ENCODE data around the gene OGDH.
"Not testable (repeated sequence)": the region's sequence is repeated elsewhere in the genome, so short reads cannot be mapped to it uniquely, and the experiment has no call there.

Gene OGDH

DNA sequence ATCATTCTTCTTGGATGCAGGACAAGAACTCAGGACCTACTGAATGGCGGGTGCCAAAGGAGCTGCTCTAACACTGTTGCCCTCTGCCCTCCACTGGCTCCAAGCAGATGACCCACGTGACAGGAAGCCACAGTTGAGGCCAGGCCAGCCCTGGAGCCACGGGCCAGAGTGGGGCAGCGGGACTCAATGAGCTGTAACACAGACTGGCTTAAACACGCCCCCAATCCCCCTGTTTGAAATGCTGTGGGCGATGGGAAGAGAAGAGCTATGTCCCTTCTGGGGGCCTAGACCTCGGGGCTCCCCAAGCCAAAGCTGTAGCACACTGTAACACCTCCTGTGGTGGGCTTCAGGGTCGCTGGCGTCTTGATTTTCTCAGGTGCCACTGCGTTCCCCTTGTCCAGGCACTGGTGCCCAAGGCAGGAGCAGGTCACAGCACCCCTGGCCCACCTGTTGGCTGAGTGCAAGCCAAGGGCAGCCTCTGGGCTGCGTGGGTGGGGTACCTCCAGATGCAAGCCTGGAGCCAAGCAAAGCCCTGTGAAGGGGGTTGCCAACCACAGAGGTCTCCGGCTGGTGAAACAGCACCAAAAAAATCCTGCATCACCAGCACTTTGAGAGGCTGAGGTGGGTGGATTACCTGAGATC, 123.6 kb downstream of the OGDH start:
- in situ Hi-C loops (cut with MboI; ENCODE audit: low sequenced_read_pairs), result no loop called here

DNA sequence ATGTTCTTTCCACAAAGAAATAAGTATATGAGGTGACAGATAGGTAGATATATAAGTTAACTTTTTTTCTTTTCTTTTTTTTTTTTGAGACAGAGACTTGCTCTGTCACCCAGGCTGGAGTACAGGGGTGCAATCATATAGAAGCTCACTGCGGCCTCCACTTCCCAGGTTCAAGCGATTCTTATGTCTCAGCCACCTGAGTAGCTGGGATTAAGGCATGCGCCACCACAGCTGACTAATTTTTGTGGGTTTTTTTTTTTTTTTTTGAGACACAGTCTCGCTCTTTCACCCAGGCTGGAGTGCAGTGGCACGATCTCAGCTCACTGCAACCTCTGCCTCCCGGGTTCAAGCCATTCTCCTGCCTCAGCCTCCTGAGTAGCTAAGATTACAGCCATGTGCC, 126.5 kb downstream of the OGDH start:
- in situ Hi-C loops (cut with MboI; ENCODE audit: low sequenced_read_pairs), result not testable (repeated sequence)

DNA sequence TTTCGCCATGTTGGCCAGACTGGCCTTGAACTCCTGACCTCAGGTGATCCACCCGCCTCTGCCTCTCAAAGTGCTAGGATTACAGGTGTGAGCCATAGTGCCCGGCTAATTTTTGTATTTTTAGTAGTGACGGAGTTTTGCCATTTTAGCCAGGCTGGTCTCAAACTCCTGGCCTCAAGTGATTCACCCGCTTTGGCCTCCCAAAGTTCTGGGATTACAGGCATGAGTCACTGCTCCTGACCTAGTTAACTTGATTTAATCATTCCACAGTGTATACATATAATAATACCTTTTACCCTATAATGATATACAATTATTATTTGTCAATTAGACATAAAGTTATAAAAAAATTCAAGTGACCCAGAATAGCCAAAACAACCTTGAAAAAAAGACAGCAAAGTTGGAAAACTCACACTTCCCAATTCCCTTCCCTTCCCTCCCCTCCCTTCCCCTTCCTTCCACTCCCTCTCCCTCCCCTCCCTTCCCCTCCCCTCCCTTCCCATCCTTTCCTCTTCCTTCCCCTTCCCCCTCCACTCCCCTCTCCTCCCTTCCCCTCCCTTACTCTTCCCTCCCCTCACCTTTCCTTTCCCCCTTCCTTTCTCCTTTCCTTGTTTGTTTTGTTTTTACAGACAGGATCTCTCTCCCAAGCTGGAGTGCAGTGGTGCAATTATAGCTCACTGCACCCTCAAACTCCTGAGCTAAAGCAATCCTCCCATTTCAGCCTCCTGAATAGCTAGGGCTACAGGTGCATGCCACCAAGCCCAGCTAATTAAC, 127.5 kb downstream of the OGDH start:
- in situ Hi-C loops (cut with MboI; ENCODE audit: low sequenced_read_pairs), result no loop called here

DNA sequence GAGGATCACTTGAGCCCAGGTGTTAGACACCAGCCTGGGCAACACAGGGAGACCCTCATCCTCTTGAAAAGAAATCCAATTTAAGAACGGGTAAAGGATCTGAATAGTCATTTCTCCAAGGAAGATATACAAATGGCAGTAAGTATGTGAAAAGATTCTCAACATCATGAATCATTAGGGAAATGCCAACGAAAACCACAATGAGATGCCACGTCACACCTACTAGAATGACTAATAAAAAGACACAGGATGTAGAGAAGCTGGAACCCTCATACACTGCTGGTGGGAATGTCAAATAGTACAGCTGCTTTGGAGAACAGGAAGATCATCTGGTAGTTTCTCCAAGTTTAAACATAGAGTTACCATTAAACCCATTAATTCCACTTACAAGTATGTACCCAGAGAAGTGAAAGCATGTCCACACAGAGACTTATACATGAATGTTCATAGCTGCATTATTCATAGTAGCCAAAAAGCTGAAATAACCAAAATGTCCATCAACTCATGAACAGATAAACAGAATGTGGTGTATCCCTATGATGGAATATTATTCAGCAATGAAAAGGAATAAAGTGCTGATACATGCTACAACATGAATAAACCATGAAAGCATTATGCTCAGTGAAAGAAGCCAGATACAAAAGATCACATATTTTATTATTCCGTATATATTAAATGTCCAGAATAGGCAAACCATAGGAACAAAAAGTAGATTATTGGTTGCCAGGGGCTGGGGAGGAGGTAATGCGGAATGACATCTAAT, 129.2 kb downstream of the OGDH start:
- in situ Hi-C loops (cut with MboI; ENCODE audit: low sequenced_read_pairs), result no loop called here

DNA sequence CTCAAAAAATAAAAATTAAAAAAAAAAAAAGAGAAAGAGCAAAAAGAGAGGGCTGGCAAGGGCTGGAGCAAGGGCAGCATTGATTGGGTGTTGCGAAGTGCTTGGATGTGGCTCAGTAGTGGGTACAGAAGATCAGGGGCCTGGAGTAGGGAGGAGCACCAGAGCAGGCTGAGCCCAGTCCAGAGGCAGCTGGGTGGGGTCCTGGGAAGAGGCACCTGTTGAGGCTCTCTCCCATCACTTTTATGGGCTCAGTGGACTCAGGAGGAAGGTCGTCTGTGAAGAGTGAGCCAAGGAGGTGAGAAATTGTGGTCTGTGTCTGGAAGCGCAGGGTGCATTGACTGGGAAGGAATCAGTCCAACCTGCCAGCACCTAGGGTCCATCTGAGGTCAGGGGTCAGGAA, 130.5 kb downstream of the OGDH start:
- in situ Hi-C loops (cut with MboI; ENCODE audit: low sequenced_read_pairs), result no loop called here

DNA sequence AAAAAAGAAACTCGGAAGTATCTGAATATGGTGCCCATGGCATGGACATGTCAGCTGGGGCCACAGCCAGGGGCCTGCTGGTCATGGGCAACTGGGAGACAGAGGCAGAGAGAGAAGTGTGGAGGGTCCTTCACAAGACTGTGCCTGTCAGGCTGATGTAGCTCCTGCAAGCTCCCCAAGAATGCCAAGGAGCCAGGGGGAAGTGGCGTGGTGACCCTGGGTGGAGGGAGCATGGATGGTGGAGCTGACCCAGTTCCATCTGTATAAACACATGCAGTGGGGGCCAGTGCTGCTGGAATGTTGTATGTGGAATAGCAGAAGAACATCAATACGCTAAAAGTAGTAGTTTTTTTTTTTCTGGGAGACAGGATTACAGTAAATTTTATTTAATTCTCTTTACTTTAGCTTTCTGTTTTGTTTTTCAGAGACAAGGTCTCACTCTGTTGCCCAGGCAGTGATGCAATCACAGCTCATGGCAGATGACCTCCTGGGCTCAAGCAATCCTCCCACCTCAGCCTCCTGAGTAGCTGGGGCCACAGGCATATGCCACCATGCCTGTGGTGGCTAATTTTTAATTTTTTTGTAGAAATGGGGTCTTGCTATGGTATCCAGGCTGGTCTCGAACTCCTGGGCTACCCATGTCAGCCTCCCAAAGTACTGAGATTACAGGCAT, 131.8 kb downstream of the OGDH start:
- in situ Hi-C loops (cut with MboI; ENCODE audit: low sequenced_read_pairs), result no loop called here

DNA sequence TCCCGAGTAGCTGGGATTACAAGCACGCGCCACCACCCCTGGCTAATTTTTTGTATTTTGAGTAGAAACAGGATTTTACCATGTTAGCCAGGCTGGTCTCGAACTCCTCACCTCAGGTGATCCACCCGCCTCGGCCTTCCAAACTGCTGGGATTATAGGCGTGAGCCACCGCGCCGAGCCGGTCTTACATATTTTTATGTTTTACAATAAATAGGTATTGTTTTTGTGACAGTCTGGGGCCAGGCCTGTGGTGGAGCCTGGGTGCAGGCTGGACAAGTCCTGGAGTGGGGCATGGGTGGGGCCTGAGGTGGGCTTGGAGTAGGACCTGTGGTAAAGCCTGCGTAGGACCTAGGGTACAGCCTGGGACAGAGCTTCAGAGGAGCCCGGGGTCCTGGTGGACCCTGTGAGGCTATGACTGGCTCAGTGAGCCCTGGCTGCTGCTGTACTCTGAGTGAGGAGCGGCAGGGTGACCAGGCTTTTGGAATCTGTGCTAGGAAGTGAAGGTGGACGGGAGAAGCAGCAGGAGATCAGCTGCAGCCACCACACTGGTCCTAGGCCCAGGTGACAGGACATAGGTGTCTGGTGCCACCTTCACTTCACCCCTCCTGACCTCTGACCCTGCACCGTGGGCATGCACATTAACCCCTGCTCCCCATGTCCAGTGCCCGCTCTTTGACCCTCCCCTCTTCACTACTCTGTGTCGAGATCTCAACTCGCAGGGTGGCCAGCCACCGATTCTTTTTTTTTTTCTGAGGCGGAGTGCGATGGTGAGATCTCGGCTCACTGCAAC, 132.6 kb downstream of the OGDH start:
- in situ Hi-C loops (cut with MboI; ENCODE audit: low sequenced_read_pairs), result no loop called here

DNA sequence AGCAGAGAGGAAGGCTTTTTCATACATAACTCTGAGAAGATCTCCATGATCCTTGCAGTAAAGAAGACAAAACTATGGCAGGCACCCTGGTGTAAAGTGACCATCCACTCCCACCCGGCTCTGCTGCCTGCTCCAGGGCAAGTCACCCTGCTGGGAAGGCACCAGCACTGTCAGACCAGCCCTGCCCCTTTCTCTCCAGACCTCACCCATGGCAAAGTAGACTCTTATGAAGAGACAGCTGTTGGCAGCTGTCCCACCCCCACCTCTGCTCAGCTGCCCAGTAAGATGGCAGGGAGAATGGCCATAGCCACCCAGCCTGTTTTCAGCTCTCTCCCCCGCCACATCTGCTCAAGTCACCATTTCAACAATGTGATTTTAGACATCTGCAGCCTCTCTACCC, 133.6 kb downstream of the OGDH start:
- in situ Hi-C loops (cut with MboI; ENCODE audit: low sequenced_read_pairs), result no loop called here

DNA sequence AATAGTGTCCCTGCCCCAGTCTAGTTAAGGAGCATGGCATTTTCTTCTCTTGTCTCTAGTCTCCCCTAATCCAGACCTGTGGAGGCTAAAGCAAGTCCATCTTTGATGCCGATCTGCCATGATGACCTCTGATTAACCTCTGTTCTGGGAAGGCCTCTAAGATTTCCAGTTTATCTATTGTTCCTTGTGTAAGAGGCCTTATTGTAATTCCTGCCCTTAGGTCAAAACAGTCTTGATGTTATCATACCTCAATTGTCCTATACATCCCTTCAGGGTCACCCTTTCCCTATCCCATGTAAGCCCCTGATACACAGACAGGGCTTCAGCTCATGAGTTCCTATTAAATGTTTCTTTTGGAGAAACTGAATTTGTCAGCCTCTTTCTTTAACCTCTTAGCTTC, 137.3 kb downstream of the OGDH start:
- in situ Hi-C loops (cut with MboI; ENCODE audit: low sequenced_read_pairs), result no loop called here

DNA sequence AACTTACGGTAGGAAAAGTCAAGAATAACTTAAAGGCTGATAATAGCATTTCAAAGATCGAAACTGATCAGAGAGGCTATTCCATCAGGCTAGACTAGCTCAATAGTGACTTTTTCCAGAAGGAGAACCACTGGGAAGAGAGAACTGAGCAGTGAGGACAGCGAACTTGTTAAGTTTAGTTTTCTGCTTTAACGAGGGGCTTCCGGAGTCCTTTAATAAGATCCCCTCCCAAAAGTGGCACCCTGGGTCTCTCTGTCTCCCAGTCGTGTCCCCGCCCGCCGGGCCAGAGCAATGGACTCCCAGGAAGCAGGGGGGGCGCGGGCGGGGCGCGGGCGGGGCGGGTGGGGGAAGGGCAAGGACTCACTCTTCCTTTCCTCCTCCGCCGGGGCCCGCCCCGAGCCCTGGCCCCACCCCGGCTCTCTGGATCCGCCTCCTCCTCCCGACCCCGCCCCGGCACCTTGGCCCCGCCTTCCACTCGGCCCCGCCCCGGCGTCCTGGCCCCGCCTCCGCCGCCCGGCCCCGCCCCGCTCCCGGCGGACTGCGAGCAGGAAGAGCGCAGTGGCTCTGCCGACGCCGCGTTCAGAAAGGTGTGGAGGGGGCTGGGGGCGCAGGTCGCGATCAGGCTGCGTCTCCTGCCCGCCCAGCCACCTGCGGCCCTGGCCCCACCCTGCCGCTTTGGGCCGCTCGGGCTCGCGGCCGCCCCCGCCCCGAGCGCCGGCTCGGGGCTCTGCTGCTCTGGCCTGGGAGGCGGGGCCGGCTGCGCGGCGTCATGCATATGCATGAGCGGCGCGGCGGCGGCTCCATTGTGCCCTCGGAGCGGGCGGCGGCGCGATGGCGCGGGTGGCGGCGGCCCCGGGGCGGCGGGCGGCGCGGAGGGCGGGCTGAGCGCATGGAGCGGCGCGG, 141.9 kb downstream of the OGDH start, which contains the start of gene ZMIZ2:
TSS of gene ZMIZ2 (plus strand) at position 803 of the 903 bp plus-strand sequence. CDS start 7,403 bp downstream, outside the sequence.
- in situ Hi-C loops (cut with MboI; ENCODE audit: low sequenced_read_pairs), result no loop called here

DNA sequence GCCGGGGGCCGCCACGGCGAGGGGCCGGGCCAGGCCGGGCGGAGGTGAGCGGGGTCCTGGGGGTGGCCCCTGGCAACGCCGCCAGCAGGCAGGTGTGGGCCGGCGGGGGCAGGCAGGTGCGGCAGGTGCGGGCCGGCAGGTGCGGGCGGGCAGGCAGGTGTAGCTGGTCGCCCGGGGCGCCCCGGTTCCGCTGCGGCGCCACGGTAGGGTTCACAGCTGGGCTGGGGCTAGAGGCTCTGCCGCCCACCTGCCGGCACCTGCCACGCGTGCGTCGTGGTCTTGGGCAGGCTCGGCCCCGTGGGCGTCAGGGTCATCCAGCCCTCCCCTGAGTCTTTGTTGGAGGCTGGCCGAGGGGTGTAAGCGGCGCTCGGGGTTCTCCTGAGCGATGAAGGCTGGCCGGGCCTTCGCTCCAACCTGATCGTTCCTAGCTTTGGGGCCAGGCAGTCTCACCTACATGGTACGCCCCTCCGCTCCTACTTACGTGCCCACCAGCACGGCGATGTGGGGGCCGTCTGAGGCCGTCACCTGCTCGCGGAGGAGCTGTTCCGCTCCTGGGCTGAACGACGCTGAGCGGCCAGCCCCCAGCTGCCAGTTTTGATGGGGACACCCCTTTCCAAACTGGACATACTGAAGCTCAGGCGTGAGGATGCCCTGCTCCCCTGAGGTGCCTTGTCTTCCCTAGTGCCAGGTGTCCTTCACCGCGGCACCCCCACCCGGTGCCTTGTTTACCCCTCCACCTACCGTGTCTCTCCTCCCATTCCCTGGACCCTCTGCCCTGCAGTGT, 142.7 kb downstream of the OGDH start:
- in situ Hi-C loops (cut with MboI; ENCODE audit: low sequenced_read_pairs), result no loop called here

DNA sequence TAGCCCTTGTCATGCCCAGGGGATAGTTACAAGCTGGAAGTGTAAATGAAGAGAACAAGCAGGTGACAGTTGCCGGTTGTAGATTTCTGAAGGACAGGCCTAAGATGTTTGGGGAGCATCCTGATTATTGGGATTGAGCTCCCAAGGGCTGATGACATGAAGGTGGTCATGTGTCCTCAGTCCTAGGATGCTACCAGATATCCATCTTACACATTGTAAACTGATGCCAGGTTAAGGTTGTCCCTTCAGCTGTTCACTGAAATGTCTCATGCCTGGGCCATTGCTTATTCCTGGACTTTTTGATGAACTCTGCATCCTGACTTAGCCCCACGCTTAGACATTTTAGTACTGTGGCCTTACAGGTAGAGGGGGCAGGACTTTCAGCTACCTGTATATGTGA, 143.6 kb downstream of the OGDH start:
- in situ Hi-C loops (cut with MboI; ENCODE audit: low sequenced_read_pairs), result no loop called here

DNA sequence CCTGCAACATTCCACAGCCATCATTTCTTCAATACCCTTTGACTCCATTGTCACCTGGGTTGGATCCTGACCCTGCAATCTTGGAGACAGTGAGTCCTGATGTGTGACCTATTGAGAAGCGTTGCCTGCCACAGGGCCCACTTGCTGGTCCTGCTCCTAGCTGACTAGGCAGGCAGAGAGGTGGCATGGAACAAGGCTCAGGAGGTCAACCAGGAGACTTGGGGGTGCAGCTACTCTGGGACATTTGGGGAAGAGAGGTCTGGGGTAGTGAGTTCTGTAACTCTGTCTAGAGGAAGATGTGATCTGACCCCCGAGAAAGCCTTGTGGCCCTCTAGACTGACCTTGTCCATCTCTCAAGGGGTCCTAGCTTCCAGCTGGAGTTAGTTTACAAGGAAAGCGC, 144.0 kb downstream of the OGDH start:
- in situ Hi-C loops (cut with MboI; ENCODE audit: low sequenced_read_pairs), result no loop called here

DNA sequence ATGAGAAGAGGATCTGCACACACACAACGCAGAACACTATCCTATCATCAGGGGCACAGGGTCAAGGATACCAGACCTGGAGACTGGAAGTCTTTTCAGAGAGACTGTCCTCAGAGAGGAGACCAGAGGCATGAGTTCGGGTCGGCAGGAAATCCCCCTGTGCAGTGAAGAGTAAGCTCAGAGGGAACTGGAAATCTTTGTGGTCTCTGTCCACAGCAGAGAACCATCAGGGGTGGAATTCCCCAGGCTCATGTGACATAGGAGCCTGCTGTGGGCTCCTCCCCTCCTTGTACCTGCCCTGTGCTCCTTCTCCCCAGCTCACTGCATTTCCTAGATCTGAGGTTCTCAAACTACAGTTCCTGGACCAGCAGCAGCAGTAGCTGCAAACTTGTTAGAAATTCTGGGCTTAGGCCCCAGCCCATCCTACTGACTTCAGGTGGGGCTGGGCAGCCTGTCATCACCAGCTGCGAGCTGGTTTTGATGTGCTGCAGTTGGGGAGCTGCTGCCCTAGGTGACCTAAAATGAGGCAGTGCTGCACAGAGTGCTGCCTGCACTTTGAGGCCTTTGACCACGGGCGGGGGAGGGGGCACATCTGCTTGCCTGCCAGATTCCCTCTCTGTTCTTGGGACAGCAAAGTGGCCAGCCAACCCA, 144.6 kb downstream of the OGDH start:
- in situ Hi-C loops (cut with MboI; ENCODE audit: low sequenced_read_pairs), result no loop called here

DNA sequence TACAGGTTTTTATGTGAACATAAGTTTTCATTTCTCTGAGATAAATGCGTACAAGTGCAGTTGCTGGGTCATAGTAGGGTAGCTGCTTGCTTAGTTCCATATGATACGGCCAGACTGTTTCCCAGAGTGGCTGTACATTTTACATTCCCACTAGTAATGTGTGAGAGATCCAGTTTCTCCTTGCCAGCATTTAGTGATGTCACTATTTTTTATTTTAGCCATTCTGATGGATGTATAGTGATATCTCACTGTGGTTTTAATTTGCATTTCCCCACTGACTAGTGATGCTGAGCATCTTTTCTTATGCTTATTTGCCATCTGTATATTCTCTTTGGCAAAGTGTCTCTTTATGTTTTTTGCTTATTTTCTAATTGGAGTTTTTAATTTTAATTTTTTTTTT, 146.4 kb downstream of the OGDH start:
- in situ Hi-C loops (cut with MboI; ENCODE audit: low sequenced_read_pairs), result no loop called here

DNA sequence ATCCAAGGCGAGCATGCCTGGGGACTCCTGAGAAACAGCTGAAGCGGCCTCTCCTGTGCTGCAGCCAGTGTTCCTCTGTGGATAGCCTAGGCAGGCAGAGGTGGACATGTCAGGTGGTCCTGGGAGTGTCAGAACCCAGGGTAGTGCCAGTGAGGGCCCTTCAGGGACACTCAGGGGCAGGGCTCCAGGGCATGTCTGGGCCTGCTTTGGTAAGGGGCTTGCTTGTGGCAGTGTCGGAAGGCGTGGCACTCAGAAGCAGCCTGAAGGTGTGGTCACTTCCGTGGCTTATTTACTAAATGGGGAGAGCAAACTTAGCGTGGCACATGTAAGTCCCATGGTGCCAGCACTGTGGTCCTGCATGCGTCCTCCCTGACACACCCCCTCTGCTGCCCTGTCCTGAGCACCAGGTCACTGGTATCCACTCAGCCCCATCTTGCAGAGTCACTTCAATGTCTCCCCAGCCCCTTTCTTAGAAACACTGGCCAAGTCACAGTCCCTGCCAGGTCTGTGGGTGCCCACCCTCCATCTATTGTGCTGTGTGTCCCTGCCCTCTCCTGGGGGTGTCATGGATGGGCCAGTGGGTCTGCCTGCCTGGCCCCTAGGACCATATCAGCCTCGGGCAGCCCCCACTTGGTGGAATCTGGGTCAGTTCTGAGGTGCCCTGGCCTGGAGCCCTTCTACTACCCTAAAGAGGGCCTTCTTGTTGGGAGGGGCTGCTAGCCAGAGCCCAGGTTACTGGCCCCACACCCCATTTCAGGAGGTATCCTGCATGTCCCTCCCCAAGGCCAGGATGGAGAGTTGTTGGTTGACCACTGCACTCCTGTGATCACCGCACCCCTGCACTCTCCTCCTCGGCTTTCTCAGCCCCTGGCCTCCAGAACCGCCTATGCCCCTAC, 148.6 kb downstream of the OGDH start:
- in situ Hi-C loops (cut with MboI; ENCODE audit: low sequenced_read_pairs), result no loop called here
